Measurements from ENCODE around the gene C9.

GRCh38 chr5:39314591-39314990, 49.7 kb downstream of the C9 start:
- TF ChIP-seq CTCF (IDR thresholded peaks at IDR 0.05; ENCODE audit: low read depth, low read length, poor library complexity, severe bottlenecking) (no peak), EZH2phosphoT487 (IDR thresholded peaks at IDR 0.05; ENCODE audit: borderline replicate concordance, low read length) (no peak)

All from DOHH2 (cell line).